IMR-90 (cell line): ENCODE results near the gene SLC4A7. TPM values are rescaled to one million over a fixed set of nuclear protein-coding genes. Genes with fewer than 3 reads are reported as not detected.

Experiments
- ATAC-seq: fragments of 200-7000 bp; cut with Tn5 transposase; 2 replicates; pipeline ENCODE4 v1.9.1; 2020; ENCODE audit warnings: low read depth, mild to moderate bottlenecking, moderate library complexity
- BruUV-seq: library from RNA; stranded (reverse); fragments of 400-500 nt; replicated peaks from 2 replicates; lab custom pipeline; 2021; lab: Mats Ljungman, UMichigan
- CTCF ChIA-PET: fragments of 300-600 bp; formaldehyde crosslinking; extraction: SDS; loops from one replicate; lab custom pipeline; 2021; ENCODE audit warnings: antibody characterized with exemption; lab: Yijun Ruan, JAX
- POLR2A ChIA-PET: fragments of 300-600 bp; sonication (Branson Sonifier 250); formaldehyde crosslinking; loops from one replicate; lab custom pipeline; 2022; ENCODE audit warnings: antibody characterized with exemption; ENCODE audit not compliant: unreplicated experiment; lab: Charles Lee
- DNase-seq: peaks from one replicate; pipeline ENCODE4 v3.0.0; 2013
- H2AFZ ChIP-seq: replicated peaks from 2 replicates; pipeline ENCODE3; 2013; ENCODE audit warnings: low read length, mild to moderate bottlenecking; ENCODE audit not compliant: poor library complexity
- H2AK5ac ChIP-seq: 2 replicates; pipeline ENCODE4 v1.6.1; 2013; ENCODE audit warnings: low read depth, low read length, inconsistent platforms
- H2AK9ac ChIP-seq: replicated peaks from 2 replicates; pipeline ENCODE3; 2013; ENCODE audit warnings: mild to moderate bottlenecking, low read depth, low read length, moderate library complexity; ENCODE audit not compliant: poor library complexity
- H2BK120ac ChIP-seq: 2 replicates; pipeline ENCODE4 v1.6.1; 2013; ENCODE audit warnings: low read depth, low read length, inconsistent platforms
- H2BK15ac ChIP-seq: 3 replicates; pipeline ENCODE4 v1.6.1; 2013; ENCODE audit warnings: low read depth, low read length, inconsistent platforms
- H2BK20ac ChIP-seq: 2 replicates; pipeline ENCODE4 v1.6.1; 2013; ENCODE audit warnings: low read depth, mild to moderate bottlenecking, inconsistent platforms, low read length, moderate library complexity
- H2BK5ac ChIP-seq: 2 replicates; pipeline ENCODE4 v1.6.1; 2013; ENCODE audit warnings: mild to moderate bottlenecking, low read depth, low read length, inconsistent platforms; ENCODE audit not compliant: poor library complexity, severe bottlenecking
- H3K14ac ChIP-seq: replicated peaks from 2 replicates; pipeline ENCODE4 v1.6.1; 2013; ENCODE audit warnings: low read depth, low read length, inconsistent platforms
- H3K18ac ChIP-seq: 2 replicates; pipeline ENCODE4 v1.6.1; 2013; ENCODE audit warnings: low read depth, low read length, control low read depth
- H3K23ac ChIP-seq: 2 replicates; pipeline ENCODE4 v1.6.1; 2013; ENCODE audit warnings: low read depth, low read length, inconsistent platforms
- H3K27ac ChIP-seq: 2 replicates; pipeline ENCODE4 v1.5.1; 2013; ENCODE audit warnings: mild to moderate bottlenecking, control low read depth, low read length; ENCODE audit not compliant: insufficient read depth
- H3K27me3 ChIP-seq: 2 replicates; pipeline ENCODE4 v1.6.1; 2013; ENCODE audit warnings: low read length; ENCODE audit not compliant: control insufficient read depth, insufficient read depth
- H3K36me3 ChIP-seq: 2 replicates; pipeline ENCODE4 v1.6.1; 2013; ENCODE audit warnings: low read length, mixed read lengths; ENCODE audit not compliant: control insufficient read depth, insufficient read depth
- H3K4ac ChIP-seq: 2 replicates; pipeline ENCODE4 v1.6.1; 2013; ENCODE audit warnings: low read depth, low read length, inconsistent platforms
- H3K4me1 ChIP-seq: 2 replicates; pipeline ENCODE4 v1.6.1; 2013; ENCODE audit warnings: low read length, mixed read lengths; ENCODE audit not compliant: control insufficient read depth, insufficient read depth
- H3K4me2 ChIP-seq: 2 replicates; pipeline ENCODE4 v1.6.1; 2013; ENCODE audit warnings: low read depth, mild to moderate bottlenecking, control low read depth, low read length, moderate library complexity
- H3K4me3 ChIP-seq: 2 replicates; pipeline ENCODE4 v1.5.1; 2013; ENCODE audit warnings: low read depth, mild to moderate bottlenecking, control low read depth, low read length, moderate library complexity; ENCODE audit not compliant: insufficient read depth
- H3K56ac ChIP-seq: 2 replicates; pipeline ENCODE4 v1.6.1; 2013; ENCODE audit warnings: low read length, inconsistent platforms; ENCODE audit not compliant: insufficient read depth; ENCODE audit errors: extremely low read depth
- H3K79me1 ChIP-seq, 2 experiments: 2 replicates each; pipeline ENCODE4 v1.6.1; 2013; ENCODE audit warnings: low read length in 2 of 2, inconsistent platforms in 1 of 2, low read depth in 1 of 2
- H3K9ac ChIP-seq: 2 replicates; pipeline ENCODE4 v1.6.1; 2013; ENCODE audit warnings: low read depth, low read length, control low read depth
- H3K9me1 ChIP-seq: 2 replicates; pipeline ENCODE4 v1.6.1; 2013; ENCODE audit warnings: low read length, inconsistent platforms; ENCODE audit not compliant: insufficient read depth
- H3K9me3 ChIP-seq: 2 replicates; pipeline ENCODE4 v1.6.1; 2013; ENCODE audit warnings: low read length; ENCODE audit not compliant: control insufficient read depth, insufficient read depth
- H4K20me1 ChIP-seq: 2 replicates; pipeline ENCODE4 v1.6.1; 2013; ENCODE audit warnings: low read length, inconsistent platforms; ENCODE audit not compliant: insufficient read depth
- H4K5ac ChIP-seq: 2 replicates; pipeline ENCODE4 v1.6.1; 2013; ENCODE audit warnings: mild to moderate bottlenecking, low read depth, low read length, control low read depth
- H4K8ac ChIP-seq, 2 experiments: 2 replicates each; pipeline ENCODE4 v1.6.1; 2013; ENCODE audit warnings: low read depth in 2 of 2, low read length in 2 of 2, control low read depth in 1 of 2, inconsistent platforms in 1 of 2
- H4K91ac ChIP-seq: 2 replicates; pipeline ENCODE4 v1.6.1; 2013; ENCODE audit warnings: low read depth, low read length, inconsistent platforms; ENCODE audit not compliant: insufficient read depth
- MXI1 ChIP-seq: IDR thresholded peaks from 2 replicates; pipeline ENCODE4 v1.6.1; 2012; ENCODE audit warnings: low read depth, mild to moderate bottlenecking, low read length, moderate library complexity, borderline replicate concordance
- NFE2L2 ChIP-seq: fragments of 150-350 bp; IDR thresholded peaks from 2 replicates; pipeline ENCODE4 v1.6.1; 2016; ENCODE audit warnings: low read depth, mild to moderate bottlenecking, low read length
- POLR2A ChIP-seq: IDR thresholded peaks from 2 replicates; pipeline ENCODE4 v1.6.1; 2012; ENCODE audit warnings: mild to moderate bottlenecking, low read depth, low read length
- dilution Hi-C: fragments of 300-500 bp; cut with HindIII; formaldehyde crosslinking; loops from one replicate; pipeline ENCODE4 v1.14.3; 2018; ENCODE audit warnings: low sequenced_read_pairs; ENCODE audit not compliant: unreplicated experiment
- in situ Hi-C: fragments of 300-500 bp; cut with MboI; formaldehyde crosslinking; loops from 3 replicates; pipeline ENCODE4 v1.14.3; 2019; ENCODE audit warnings: low sequenced_read_pairs, inconsistent platforms, mixed read lengths
- intact Hi-C: fragments of 100-400 bp; cut with micrococcal nuclease; formaldehyde crosslinking; loops from 2 replicates; pipeline ENCODE4 v1.10.0; 2022
- polyA plus RNA-seq, 3 experiments: library from polyadenylated mRNA; depleted of rRNA; stranded (reverse); fragments of >200 nt; gene quantifications; 2 replicates each; pipeline ENCODE4 v1.2.3, GENCODE V29; 2012; ENCODE audit warnings: low replicate concordance in 1 of 3
- total RNA-seq: library from RNA; depleted of rRNA; stranded (reverse); fragments of >200 nt; gene quantifications from 2 replicates; pipeline ENCODE4 v1.2.3, GENCODE V29; 2012

The SLC4A7 gene
- total and polyA plus RNA-seq, 2 of the 4 experiments (the other 2 are of a cell fraction): 17.7 to 50.4 TPM

- Histone ChIP-seq H3K9me3 (no peaks in the 10 kb centered on the region), H3K79me1 (no peaks in the 10 kb centered on the region), H3K14ac (no peak overlapping the region), H2BK5ac (no peak overlapping the region), H2AFZ (no peak overlapping the region), H3K4ac (no peak overlapping the region), H2BK20ac (no peak overlapping the region), H2BK15ac (no peak overlapping the region), H3K9ac (no peak overlapping the region), H3K56ac (no peak overlapping the region), H4K5ac (no peak overlapping the region), H3K23ac (no peak overlapping the region), H4K91ac (no peak overlapping the region), H3K9me1 (no peaks in the 10 kb centered on the region), H3K18ac (no peak overlapping the region), H3K27me3 (no peaks in the 10 kb centered on the region), H3K4me3 (no peak overlapping the region), H2AK5ac (no peak overlapping the region), H4K8ac (no peak overlapping the region), H3K4me1 (no peaks in the 10 kb centered on the region), H3K36me3 (no peaks in the 10 kb centered on the region), H3K4me2 (no peak overlapping the region), H4K20me1 (no peaks in the 10 kb centered on the region), H3K27ac (no peak overlapping the region), H2BK120ac (no peak overlapping the region), H2AK9ac (no peak overlapping the region)
- BruUV-seq: no TSS peak
- dilution Hi-C loops (no loop called here), intact Hi-C loops (no loop called here), in situ Hi-C loops (no loop called here)
- ChIA-PET POLR2A (no interaction called here), CTCF (no interaction called here)
- ATAC-seq (no peak), DNase-seq (no peak)
- TF ChIP-seq MXI1 (no peak), POLR2A (no peak), NFE2L2 (no peak)
These were observed 10.6 kb upstream of the SLC4A7 start for GRCh38 chr3:27494784-27495183.
